HG03039 (cell line): ENCODE data around the gene GABRE.

Source experiments
- ATAC-seq: cut with Tn5 transposase; IDR thresholded peaks from one replicate; pipeline ENCODE4 v1.9.1; 2021; ENCODE audit warnings: mild to moderate bottlenecking, moderate library complexity; ENCODE audit not compliant: unreplicated experiment

The GABRE gene

GRCh38 chrX:151974336-151975227, at the start of gene GABRE:
Gene GABRE, minus strand, starts transcription at chrX:151974676. Its CDS starts 51 bp downstream, at chrX:151974625.
- ATAC-seq, result no peak

- no peak for ATAC-seq
Measured at GRCh38 chrX:152020888-152021287, 46.4 kb upstream of the GABRE start.

- ATAC-seq, result no peak
Measured at GRCh38 chrX:151999813-152000212, 25.3 kb upstream of the GABRE start.

- ATAC-seq, result no peak
Measured at GRCh38 chrX:151997539-151997938, 23.1 kb upstream of the GABRE start.

- ATAC-seq, result no peak
Measured at GRCh38 chrX:151996347-151996746, 21.9 kb upstream of the GABRE start.

- ATAC-seq, result no peak
Measured at GRCh38 chrX:151994476-151994875, 20.0 kb upstream of the GABRE start.

GRCh38 chrX:151988706-151989299, 14.3 kb upstream of the GABRE start:
- no peak for ATAC-seq

GRCh38 chrX:151987108-151987507, 12.6 kb upstream of the GABRE start:
- ATAC-seq, result no peak

- no peak for ATAC-seq
Measured at GRCh38 chrX:151985955-151986354, 11.5 kb upstream of the GABRE start.

GRCh38 chrX:151985531-151985930, 11.1 kb upstream of the GABRE start:
- no peak for ATAC-seq

GRCh38 chrX:151984902-151985301, 10.4 kb upstream of the GABRE start:
- ATAC-seq, result no peak

- ATAC-seq, result no peak
Measured at GRCh38 chrX:151984328-151984727, 9.9 kb upstream of the GABRE start.

- ATAC-seq, result no peak
Measured at GRCh38 chrX:151983186-151983585, 8.7 kb upstream of the GABRE start.

- ATAC-seq, result no peak
Measured at GRCh38 chrX:151982222-151982621, 7.7 kb upstream of the GABRE start.

- ATAC-seq, result no peak
Measured at GRCh38 chrX:151981129-151981528, 6.7 kb upstream of the GABRE start.

- no peak for ATAC-seq
Measured at GRCh38 chrX:151977923-151978322, 3.4 kb upstream of the GABRE start.

GRCh38 chrX:151977009-151977408, 2.5 kb upstream of the GABRE start:
- no peak for ATAC-seq

- no peak for ATAC-seq
Measured at GRCh38 chrX:151975736-151976275, 1.3 kb upstream of the GABRE start.

GRCh38 chrX:151975228-151975593, 735 bp upstream of the GABRE start:
- no peak for ATAC-seq

GRCh38 chrX:151973851-151974335, 583 bp downstream of the GABRE start:
- ATAC-seq, result no peak

- no peak for ATAC-seq
Measured at GRCh38 chrX:151973060-151973661, 1.3 kb downstream of the GABRE start.

- ATAC-seq, result no peak
Measured at GRCh38 chrX:151970661-151971060, 3.8 kb downstream of the GABRE start.
